Anterior cingulate cortex (tissue), 58 donors: ENCODE results near the gene CELF6.

ENCODE experiments used
- DNase-seq, 58 donors: peaks; one replicate each; lab custom pipeline; 2025; lab: John Stamatoyannopoulos, UW

Gene CELF6

DNA sequence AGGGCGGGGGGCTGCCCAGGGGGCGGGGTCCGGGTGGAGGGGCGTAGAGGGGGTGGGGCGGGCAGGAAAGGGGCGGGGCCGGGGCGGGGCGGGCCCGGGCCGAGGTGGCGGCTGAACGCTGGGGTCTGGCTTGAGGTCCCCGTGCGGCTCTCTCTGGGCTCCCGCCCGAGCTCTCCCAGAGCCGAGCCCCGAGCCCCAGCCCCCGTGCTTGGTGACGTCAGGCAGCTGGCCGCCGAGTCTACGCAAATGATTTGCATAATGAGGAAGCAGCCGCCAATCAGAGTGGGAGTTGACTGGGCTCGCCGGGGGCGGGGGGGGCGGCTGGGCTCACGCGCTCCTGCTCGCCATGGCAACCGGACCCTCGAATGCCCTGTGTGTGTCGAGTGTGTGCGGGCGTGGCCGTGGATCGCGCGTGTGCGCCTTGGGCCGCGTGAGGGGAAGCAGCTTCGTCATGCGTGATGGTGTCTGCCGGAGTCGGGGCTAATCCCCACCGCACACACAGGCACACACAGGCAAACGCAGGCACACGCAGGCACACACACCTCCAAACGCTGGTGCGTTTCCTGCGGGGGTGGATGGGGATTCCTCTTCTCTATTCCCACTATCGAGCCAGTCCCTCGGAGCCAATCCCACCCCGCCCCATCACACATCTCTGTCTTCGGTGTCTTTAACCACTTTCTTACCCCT lies at the start of gene CELF6:
Gene CELF6, minus strand, starts transcription at position 173 of the 687 bp plus-strand sequence. CDS start 283 bp downstream, outside the sequence.
- DNase-seq: peak in 57 of 58 donors; percentile 21 to 93 (median 81)

DNA sequence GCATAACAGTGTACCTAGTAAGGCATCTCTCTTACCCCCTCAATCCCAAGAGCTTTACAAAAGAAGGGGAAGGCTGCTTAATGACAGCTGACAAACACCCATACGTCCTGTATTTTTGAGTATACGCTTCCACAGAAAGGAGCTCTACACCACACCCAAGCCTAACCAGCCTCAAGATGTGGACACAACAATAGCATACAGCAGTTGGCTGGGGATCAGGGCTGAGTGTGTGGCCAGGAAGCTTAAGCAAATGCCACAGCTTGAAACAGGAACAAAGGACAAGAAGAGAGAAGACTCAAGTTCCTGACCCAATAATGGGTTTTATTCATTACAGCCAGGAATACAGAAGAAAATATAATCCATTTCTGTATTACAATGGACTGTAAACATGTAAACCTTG lies 48.9 kb upstream of the CELF6 start:
- DNase-seq: peak in 3 of 58 donors; percentile 0 to 25 (median 2)

DNA sequence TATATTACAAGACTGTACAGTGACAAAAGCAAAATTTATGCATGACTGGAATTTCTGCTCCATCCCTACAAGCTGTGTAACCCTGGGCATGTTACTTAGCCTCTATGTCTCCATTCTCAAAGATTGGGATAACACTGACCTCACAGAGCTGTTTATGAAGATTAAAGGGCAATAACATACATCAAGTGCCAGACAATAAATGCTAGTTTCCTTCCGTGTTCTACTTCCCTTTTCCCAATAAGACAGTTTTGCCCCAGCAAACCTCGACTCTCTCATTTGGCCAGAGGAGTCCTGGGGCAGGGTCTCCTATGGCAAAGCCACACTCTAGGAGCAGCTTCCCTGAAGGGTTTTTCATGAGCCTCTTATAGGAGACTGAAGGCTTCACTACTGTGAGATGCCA lies 48.4 kb upstream of the CELF6 start:
- DNase-seq: no peak

DNA sequence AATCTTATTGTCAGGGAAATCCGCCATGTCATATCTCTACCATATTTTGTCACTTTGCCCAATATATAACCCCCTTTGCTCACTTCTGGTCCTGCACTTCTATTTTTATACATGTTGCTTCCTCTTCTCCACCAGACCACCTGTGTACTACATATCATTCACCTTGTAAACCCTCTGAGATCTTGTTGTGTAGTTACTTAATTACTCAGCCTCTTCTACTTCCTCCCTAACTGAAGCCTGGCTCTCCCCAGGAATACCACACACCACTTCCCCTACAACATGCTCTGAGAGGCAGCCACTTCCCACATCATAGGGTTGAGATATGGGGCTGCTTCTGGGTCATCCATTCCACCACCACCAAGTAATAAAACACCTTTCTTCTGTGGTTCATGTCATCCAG lies 45.9 kb upstream of the CELF6 start:
- no peak for DNase-seq

DNA sequence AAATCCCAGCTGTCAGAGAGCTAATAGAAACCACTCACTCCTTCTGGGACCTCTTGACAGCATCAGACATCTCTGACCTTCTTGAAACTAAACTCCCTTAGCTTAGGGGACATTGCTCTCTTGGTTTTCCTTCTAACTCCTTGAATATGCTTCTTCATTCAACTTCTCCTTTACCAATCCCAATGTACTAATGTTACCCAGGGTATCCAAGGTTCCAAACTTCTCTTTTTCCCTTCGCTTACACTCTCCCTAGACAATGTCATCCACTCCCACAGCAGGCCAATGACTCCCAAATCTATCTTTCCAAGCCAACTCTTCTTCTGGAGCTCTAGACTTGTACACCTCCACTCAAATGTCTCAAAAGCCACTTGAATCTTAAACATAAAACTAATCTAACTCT lies 41.2 kb upstream of the CELF6 start:
- DNase-seq: no peak

DNA sequence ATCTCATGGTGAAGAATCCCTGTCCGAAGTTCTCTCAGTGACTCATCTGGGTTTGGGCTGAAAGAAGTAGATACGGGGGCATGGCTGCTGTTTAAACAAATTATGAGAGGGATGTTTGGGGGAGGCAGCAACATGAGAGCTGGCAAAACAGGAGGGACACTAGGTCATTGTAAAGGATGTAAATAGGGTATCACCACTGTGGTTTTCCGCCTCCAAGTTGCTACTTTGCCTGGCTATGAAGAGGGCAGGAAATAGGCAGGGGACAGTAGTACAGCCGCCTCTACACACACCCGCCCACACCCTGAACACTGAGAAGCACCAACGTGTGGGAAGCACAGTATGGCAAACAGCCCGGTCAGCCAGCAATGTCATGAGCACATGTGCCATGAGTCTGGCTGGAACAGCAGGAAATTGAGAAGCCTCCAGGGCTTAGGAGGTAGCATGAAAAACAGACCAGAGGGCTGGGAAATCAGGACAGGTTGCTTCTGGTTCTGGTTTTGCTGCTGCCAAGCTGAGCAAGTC lies 38.8 kb upstream of the CELF6 start:
- peak in 35 of 58 donors; percentile 5 to 77 (median 32) for DNase-seq

DNA sequence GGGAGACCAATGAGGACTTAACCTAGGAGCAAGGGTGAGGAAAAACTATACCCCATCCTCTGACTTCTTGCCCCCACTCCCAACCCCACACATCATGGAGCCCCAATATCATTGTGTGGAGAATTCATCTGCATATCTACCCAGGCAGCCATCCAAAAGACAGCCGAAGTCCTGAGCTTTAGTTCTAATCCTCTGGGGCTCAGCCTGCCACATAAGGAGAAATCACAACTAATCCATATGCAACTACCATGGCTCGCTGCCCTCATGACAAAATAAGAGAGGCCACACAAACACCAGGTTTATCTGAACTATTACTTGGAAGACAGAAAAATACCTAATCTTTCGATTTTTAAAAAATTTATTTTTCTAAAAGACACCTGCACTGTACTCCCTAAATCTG lies 38.2 kb upstream of the CELF6 start:
- no peak for DNase-seq

DNA sequence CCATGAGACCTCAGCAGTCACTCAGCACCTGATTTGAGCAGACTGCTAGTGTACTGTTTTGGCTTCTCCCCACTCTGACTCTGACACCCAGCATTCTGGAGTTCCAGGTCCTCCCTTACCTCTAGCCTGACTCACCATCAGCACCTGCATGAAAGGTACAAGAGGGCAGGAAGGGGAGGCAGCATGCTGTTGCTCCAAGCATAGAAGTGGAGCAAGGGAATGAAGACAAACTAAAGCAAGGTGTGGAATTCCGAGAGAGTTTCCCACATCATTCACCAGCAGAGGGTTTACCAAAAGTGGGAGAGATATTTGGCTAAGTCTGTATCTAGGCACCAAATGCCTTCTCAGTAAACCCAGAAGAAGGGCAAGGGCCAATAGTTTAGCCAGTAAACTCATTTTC lies 34.5 kb upstream of the CELF6 start:
- DNase-seq: no peak

DNA sequence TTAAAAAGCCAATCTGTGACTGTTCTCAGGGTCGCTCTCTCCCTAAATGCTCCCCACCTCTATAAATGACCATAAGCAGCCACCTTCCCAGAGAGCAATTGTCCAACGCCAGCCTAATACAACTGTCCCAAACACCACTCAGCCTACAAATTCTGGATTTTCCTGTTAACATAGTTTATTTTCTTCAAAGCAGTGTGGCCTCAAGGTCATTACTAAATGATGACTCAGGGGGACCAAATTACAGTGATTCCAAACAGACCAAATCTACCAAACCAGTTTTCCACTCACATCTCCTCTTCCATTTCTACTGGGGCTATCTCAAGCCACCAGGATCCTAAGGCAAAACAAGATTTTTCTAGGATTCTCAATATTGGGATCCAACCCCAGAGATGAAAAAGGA lies 33.3 kb upstream of the CELF6 start:
- DNase-seq: no peak

DNA sequence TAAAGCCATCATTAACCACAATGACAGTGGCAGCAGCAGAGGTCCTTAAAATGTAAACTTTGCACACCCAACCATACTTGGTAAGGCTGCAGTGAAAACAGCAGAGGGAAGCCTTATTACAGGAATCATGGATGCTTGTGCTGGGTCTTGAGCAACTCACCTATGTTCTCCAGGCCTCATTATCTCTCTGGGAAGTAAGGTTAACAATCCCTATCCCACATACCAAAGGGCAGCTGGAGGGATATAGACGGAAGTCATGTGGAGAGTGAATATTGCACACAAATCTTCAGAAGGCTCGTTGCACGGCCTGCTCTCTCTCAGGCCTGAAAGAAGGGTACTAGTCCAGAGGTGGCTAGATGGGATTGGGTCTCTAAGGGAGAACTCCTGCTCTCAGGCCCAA lies 25.8 kb upstream of the CELF6 start:
- no peak for DNase-seq

DNA sequence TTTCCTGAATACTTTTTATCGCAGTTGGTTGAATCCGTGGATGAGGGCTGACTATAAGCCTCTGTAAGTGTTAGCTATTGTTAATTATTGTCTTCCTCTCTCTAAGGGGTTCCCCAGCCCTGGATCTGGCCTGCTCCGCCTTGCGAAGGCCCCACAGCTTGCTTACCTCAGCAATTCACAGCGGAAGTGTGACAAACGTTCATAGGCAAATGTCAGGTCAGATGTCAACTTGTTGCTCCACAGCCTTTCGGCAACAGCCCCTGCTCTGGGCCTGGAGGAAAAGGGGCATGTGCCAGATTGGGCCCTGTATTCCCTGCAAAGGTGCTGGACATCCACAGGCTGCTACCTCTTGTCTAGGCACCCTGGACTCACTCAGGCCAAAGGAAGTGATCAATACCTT lies 25.3 kb upstream of the CELF6 start:
- DNase-seq: no peak

DNA sequence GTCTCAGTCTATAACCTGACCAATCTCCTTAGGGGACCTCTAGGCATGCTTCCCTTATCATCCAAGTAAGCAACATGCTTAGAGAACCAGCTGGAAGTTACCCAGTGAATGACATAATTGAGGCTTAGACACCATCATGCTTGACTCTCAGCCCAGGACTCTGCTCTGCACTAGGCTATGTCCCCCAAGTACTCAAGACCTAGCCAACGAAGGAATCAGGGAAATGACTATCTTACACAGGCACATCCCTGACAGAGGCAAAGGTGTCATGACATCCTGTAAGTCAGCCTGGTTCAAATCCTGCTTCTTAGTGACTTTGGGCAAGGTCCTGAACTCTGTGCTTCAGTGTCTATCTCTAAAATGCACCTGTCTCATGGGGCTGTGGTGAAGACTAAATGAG lies 24.6 kb upstream of the CELF6 start:
- no peak for DNase-seq

DNA sequence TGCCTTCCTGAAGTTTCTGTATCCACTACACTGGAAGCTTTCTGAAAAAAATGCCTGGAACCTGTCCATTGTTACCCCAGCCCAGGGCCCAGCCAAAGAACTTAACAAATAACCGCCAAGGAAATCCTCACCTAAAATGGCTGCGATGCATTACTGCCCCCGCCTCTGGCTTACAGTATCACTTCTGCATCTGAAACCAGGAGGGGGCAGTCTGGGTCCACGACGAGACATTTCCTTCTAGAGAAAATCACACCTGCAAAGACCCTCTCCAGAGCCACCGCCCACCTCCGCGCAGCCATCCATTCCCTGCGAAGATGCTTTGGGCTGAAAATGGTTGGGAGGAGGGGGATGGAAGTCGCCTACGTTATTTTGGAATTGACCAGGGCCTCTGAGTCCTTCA lies 22.4 kb upstream of the CELF6 start:
- peak in 3 of 58 donors; percentile 5 to 29 (median 10) for DNase-seq

DNA sequence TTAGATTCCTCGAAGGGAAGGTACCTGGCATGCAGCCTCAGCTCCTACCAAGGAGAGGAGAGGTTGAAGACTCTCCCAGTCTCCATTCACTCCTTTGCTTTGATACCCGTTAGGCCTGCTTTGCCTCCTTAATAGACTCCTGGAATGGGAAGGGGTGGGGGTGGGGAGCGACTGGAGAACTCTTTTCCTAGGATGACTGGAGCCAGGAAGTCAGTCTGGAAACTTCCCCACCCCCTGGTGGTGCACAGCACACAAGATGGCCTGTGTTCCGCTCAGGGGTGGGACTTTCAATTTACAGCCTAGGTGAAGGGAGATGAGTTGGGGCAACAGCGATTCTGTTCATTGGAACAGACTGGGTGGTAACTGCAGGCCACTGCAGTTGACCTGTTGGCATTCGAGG lies 21.4 kb upstream of the CELF6 start:
- no peak for DNase-seq

DNA sequence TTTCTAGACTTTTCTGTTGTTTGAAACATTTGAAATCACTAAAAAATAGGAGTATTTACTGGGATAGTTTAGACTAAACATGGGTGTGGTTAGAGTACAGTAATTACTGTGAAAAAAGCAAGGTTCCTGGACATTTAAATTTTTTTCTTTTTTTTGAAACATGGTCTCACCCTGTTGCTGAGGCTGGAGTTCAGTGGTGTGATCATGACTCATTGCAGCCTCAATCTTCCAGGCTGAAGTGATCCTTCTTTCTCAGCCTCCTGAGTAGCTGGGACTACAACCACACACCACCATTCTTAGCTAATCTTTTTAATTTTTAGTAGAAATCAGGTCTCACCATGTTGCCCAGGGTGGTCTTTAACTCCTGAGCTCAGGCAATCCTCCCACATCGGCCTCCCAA lies 20.4 kb upstream of the CELF6 start:
- DNase-seq: no peak

DNA sequence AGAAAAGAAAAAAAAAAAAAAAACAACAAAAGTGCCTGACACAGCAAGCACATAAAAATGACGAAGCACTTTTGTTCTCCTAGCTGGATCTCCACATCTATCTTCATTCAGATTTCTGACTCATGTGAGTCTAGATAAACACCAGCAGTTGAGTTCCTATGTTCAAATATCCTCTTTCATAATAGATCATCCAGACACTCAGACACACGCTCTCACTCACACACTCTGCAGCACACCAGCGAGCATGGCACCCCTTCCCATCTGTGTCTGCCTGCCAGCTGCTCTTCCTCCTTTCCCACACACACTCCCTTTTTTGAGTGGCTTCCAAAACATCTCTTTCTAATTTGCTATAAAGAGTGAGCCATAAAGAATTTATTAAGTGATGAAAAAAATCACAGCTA lies 19.8 kb upstream of the CELF6 start:
- DNase-seq: peak in 25 of 58 donors; percentile 4 to 60 (median 23)

DNA sequence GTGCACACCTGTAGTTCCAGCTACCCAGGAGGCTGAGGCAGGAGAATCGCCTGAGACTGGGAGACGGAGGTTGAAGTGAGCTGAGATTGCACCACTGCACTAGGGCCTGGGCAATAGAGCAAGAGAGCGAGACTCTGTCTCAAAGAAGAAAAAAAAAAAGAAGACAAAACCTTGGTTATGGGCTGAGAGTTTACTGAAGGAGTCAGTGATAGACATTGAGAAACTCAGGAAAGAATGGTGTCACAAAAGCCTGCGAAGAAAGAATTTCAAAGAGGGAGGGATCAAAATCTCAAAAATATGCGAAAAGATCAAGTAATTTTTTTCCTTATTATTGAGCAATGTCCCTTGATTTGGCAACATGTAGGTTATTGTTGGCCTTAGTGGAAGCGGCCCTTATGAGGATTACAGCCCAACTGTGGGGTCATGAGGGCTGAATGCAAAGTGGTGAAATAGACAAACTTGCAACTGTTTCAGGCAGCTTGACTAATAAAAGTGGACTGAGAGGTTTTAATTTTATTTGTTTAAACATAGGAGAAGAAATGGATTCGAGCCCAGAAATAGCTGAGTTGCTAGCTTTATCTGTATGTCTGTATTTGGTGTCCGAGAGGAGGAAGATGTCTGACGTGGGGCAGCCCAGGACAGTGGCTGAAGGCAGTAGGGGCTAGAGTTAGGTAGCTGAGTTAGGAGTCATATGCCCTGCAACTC lies 18.8 kb upstream of the CELF6 start:
- no peak for DNase-seq

DNA sequence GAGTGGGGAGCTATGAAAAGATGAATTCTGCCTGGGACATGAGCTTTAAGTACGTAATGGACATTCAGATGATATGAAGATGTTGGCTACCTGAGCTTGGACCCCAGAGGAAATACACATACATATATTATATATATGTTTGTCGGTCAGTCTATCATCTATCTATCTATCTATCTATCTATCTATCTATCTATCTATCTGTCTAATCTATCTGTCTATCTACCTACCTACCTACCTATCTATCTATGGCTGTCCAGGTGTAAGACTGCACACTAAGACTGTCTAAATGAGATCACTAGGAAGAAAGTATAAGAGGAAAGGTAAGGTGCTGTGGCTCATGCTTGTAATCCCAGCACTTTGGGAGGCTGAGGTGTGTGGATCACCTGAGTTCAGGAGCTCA lies 18.2 kb upstream of the CELF6 start:
- DNase-seq: no peak

DNA sequence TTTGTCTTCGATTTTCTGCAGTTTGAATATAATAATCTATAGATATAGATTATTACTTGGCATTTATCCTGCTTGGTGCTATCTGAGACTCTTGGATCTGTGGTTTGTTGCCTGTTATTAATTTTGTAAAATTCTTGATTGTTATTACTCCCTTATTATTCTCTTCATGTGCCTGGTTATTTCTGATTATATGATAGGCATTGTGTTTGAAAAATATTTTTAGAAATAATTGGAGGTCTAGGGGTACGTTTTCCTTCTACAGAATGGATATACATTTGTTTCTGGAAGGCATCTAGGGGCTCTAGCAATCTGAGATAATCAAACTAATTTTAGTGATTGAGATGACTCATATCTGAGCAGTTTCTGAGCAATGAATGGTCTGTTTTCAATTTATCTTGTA lies 14.9 kb upstream of the CELF6 start:
- DNase-seq: no peak

DNA sequence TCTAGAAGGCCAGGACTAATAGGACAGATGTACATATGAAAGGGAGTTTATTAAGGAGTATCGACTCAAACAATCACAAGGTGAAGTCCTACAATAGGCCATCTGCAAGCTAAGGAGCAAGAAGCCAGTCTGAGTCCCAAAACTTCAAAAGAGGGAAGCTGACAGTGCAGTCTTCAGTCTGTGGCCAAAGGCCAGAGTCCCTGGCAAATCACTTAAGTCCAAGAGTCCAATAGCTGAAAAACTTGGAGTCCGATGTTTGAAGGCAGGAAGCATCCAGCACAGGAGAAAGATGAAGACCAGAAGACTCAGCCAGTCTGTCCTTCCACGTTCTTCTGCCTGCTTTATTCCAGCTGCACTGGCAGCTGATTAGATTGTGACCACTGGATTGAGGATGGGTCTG lies 11.1 kb upstream of the CELF6 start:
- DNase-seq: no peak

DNA sequence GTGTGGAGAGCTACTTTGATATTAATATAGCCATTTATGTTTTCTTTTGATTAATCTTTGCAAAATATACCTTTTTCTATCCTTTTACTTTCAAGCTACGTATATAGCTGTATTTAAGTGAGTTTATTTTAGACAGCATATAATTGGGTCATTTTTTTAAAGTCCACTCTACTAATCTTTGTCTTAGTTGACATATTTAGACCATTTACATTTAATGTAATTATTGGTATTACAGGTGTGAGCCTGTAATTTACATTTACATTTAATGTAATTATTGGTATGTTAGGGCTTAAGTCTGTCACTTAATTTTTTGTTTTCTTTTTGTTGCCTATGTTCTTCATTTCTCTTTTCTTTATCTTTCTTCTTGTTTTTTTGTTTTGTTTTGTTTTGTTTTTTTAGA lies 3.8 kb upstream of the CELF6 start:
- no peak for DNase-seq

DNA sequence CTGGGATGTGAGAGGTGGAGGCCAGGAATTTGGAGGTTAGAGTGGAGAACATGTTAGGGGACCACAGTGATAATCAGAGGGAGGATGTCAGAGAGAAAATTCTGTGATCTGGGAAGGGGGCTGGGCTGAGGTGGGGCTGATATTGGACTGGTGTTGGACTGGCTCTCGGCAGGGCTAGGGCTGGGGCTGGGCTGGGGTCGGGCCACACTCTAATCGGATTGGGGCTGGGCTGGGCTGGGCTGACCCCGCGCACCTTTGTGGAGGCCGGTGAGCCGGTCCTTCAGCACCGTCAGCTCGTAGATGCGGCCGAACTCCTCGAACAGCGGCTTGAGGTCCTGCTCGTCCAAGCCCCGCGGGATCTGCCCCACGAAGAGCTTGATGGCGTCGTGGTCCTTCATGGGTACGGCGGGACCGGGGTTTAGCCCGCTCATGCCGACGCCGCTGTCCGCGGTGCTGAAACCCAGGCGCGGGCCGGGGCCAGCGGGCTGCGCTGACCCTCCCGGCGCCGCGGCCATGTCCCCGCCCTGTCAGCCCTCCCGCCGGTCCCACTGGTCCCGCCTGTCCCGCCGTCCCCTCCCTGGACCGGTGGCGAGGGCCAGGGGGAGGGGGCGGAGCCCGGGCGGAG lies 485 bp downstream of the CELF6 start:
- peak in 19 of 58 donors; percentile 37 to 83 (median 64) for DNase-seq
